Coronary artery (tissue), 2 donors: ENCODE measurements around the gene MNX1.

Experiments used
- DNase-seq: peaks from one replicate; pipeline ENCODE4 v3.0.0-alpha.2; 2017; ENCODE audit warnings: low spot score
- H3K27ac ChIP-seq, 2 donors: fragments of 200-600 bp; sonication (generic); one replicate each; pipeline ENCODE4 v1.5.1; 2016 to 2019
- H3K4me3 ChIP-seq: fragments of 200-600 bp; sonication (generic); 2 replicates; pipeline ENCODE4 v1.5.1; 2016; ENCODE audit warnings: mild to moderate bottlenecking, moderate library complexity
- TF ChIP-seq, protein P1 (sequence below): fragments of 200-600 bp; sonication (generic); IDR thresholded peaks from one replicate; pipeline ENCODE4 v1.5.1; 2019; ENCODE audit warnings: antibody characterized with exemption

Gene MNX1

DNA sequence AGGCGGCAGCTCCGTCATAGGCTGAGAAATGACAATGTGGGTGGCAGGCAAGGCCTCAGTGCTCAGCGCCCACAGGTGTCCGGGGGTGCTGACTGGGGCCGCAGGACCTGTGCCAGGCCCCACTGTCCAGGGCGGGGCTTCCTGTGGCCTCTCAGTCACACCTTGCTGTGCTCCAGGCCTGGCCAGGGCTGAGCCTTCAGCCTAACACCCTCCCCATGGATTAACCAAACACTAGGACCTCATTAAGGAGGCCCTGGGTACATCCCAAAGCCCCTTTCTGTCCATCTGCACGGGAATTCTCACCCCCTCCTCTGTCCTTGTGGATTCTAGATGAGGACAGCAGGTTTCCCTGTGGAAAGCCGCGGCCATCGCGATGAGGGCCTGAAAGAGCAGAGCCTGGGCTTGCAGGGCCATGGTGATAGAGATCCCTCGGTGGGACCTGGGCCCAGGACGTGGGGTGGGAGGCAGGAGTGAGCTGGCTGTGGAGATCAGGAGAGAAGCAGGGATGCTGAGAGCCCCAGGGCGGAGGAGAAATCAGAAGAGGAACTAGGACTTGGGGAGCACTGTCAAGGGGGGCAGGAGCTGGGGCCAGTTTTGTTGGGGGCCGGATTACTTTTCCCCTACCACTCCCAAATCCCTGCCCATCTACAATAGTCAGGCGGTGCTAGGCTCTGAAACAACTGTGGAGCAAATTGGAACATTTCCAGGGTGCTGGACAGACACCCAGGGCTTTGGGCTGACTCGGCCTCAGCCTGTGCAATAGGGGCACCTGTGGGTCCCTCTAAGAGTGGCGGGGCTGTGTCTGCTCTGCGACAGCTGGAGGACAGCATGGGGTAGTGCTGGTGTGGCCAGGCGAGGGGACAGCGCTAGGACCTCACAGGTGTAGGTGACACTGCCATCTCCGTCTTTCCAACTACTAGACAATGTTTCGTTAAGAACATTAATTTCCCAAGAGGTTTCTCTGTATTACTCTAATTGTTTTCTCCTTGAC, 23.3 kb upstream of the MNX1 start:
- TF ChIP-seq, protein P1, sequence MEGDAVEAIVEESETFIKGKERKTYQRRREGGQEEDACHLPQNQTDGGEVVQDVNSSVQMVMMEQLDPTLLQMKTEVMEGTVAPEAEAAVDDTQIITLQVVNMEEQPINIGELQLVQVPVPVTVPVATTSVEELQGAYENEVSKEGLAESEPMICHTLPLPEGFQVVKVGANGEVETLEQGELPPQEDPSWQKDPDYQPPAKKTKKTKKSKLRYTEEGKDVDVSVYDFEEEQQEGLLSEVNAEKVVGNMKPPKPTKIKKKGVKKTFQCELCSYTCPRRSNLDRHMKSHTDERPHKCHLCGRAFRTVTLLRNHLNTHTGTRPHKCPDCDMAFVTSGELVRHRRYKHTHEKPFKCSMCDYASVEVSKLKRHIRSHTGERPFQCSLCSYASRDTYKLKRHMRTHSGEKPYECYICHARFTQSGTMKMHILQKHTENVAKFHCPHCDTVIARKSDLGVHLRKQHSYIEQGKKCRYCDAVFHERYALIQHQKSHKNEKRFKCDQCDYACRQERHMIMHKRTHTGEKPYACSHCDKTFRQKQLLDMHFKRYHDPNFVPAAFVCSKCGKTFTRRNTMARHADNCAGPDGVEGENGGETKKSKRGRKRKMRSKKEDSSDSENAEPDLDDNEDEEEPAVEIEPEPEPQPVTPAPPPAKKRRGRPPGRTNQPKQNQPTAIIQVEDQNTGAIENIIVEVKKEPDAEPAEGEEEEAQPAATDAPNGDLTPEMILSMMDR: no peak
- Histone ChIP-seq H3K27ac (no peak overlapping the region), H3K4me3 (no peak overlapping the region)
- peak; percentile 35 for DNase-seq

DNA sequence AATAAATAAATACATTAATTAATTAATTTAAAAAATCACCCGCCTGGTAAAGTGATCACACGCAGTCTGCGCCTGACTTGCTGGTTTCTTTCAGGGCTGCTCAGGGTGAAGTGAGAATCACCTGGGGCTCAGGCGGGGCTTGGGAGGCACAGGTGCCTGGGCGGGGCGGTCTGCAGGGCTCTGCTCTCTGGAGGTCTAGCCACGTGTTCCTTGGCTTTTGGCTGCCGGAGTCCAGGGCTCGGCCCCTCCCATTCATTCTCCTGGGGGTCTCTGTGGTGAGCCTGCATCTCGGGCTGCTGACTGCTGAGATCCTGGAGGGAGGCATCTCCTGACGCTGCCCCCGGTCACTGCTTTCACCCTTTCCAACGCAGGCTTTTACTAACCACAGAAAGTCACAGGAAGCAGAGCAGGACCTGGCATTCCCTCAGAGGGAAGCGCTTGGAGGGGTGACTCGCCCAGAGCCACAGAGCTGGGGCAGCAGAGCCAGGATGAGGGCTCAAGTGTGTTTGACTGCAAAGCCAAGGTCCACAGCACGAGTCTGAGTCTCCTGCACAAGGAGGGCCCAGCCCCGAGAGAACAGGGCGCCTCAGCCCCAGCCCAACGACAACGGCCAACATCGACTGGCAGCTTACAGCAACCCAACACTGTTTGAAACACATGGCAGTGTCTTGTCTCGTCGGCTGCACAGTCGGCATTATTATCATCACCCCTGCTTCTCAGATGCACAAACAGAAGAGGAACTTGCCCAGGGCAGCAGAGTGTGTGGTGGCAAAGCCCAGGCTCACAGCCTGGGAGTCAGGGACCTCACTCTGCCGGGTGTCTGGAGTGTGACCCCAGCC, 22.4 kb upstream of the MNX1 start:
- DNase-seq: peak; percentile 4
- TF ChIP-seq, protein P1: no peak
- no peak overlapping the region for H3K27ac ChIP-seq
- H3K4me3 ChIP-seq: no peak overlapping the region

DNA sequence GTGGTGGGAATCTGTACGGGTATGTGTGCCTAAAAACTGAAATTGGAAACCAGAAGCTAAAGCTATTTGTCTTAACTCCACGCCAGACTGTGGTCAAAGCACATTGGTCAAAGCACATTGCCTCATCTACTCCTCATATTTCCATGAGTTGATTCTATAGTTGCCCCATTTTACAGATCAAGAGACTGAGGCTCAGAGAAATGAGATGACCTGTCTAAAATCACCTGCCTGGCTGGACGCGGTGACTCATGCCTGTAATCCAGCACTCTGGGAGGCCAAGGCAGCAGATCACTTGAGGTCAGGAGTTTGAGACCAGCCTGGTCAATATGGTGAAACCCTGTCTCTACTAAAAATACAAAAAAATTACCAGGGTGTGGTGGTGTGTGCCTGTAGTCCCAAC, 21.7 kb upstream of the MNX1 start:
- peak; percentile 17 for DNase-seq
- TF ChIP-seq, protein P1: no peak
- no peak overlapping the region for H3K27ac ChIP-seq
- no peak overlapping the region for H3K4me3 ChIP-seq

DNA sequence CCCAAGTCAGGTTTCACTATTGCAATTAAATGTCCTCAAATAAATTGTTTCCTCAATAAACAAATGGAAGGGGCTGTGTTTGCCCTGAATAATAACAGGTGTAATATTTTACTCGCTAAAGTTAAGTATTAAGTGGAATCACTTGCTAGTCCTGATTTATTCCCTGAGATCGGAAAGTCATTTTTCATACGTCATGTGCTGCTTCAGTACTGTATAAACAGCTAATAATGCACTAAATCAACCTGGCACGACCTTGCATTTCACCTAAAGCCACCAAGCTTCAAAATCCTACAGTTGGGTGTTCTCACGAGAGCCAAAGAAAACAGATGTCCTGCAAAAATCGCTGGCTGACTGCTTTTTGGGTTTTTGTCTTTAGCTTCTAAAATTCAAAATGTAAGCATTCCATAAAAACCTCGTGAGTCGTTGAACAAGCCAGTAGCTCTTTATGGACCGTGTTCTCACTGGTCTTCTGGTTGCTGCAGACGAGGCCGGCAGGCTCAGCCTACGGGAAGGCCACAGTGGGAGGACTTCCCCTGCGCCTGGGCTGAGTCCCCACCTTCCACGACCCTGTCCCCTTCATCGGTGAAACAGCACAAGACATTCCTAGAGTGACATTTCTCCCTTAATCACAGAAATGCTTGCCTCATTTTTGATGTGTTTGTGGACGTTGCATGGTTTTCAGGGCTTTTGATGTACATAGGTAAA, 17.9 kb upstream of the MNX1 start:
- TF ChIP-seq, protein P1: no peak
- DNase-seq: peak; percentile 47
- Histone ChIP-seq H3K4me3 (no peak overlapping the region), H3K27ac (no peak overlapping the region)

DNA sequence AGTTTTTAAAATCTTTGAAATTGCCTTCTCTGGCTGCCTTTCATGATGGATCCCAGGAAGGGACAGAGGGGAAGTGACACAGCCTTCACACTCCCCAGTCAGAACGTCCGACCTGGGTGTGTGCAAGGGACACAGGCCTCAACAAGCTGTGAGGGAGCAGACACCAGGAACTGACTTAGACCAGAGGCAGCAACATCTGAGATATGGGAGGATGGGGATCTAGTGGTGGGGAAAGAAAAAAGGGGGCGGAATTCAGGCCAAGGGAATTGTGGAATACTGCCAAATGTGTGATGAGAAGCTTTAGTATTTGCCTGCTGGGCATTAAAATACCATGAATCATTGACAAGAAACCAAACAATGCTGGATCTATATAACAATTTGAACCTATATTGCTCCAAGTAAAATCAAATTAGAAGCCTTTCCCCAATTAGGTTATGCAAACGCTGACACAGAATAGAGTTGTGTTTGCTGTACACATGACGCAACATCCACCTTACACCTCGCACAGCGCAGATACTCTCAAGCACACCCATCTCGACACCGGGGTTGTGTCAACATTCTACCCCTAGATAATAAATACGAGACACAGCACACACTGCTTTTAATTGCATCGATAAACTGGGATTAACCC, 17.2 kb upstream of the MNX1 start:
- peak; percentile 9 for DNase-seq
- TF ChIP-seq, protein P1: no peak
- Histone ChIP-seq H3K4me3 (no peak overlapping the region), H3K27ac (no peak overlapping the region)

DNA sequence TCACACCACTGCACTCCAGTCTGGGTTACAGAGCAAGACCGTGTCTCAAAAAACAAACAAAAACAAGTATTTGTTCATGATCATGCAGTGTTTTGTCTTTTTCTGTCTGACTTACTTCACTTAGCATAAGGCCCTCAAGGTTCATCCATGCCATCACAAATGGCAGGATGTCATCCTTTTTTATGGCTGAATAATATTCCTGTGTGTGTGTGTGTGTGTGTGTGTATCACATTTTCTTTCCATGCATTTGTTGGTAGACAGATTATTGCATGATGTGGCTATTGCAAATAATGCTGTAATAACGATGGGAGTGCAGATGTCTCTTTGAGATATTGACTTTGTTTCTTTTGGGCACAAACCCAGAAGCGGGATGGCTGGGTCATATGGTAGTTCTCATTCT, 14.3 kb upstream of the MNX1 start:
- TF ChIP-seq, protein P1: no peak
- no peak for DNase-seq
- H3K4me3 ChIP-seq: no peak overlapping the region
- no peak overlapping the region for H3K27ac ChIP-seq
